Activated gamma-delta T cell (primary cell): ENCODE measurements around the gene LIPC.

ENCODE experiments used
- DNase-seq: peaks from one replicate; lab custom pipeline; 2025; lab: John Stamatoyannopoulos, UW

The LIPC gene

DNA sequence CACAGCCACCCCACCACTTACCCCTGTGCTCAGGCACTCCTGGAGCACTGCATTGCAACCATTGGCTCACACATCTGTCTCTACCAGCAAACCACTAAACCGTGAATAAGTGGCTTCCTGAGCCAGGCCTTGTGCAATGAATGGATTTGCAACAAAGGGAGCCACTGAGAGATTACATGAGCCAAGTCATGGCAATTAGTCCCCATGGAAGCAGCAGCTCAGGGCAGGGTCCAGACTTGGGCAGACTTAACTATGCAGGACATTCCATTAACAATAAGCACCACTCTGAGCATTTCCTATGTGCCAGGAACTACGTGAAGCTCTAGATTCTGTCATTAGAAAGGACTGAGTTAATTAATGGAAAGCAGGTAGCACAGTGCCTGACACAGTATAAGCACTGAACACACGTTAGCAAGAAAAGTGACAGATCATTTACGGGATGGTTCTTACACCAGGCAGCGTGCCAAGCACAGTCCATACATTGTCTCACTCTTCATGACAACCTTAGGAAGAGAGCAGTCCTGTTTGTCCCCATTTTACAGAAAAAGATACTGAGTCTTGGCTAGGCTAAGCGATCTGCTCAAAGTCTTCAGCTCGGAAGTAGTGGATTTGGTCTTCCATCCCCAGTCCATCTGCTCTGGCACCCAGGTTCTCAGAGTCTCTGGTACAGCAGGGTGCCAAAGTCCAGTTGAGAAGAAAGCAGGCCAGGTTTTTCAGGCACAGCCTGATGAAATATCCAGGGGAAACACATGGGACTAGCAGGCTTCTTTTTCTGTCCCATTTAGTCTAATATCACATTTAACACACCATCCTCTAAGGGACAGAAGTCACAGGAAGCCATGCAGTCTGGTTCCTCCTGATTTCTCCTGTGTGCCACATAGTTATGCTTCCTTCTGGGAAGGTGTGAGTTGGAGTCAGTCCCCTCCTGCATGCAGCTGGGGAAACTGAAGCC, 44.1 kb downstream of the LIPC start:
- DNase-seq: no peak

DNA sequence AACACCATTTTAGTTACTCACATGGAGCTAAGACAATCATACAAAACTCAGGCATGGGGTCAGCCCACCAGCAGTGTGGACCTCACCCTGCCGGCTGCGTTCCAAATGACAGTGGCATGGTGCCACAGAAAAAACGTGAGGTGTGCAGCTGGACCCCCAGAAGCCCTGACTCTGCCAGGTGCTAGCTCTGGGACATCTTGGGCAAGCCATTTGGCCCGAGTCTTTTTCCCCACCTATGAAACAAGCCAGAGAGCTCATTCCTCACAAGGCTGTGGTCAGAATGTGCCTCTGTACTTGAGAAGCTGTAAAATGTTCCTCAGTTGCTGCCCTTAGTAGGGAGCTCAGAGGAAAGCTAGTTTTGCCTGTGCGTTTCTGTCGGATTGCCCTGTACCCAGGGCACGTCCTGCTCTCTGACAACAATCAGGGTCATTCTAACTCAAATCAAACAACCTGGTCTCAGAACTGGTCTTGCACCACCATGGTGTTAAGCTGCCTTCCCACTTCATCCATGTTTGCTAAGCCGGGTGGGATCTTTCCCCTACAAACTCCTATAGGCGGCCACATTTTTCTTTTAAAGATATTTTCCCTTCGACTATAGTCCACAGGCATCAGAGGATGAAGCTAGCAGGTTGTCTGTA, 44.9 kb downstream of the LIPC start:
- DNase-seq: no peak

DNA sequence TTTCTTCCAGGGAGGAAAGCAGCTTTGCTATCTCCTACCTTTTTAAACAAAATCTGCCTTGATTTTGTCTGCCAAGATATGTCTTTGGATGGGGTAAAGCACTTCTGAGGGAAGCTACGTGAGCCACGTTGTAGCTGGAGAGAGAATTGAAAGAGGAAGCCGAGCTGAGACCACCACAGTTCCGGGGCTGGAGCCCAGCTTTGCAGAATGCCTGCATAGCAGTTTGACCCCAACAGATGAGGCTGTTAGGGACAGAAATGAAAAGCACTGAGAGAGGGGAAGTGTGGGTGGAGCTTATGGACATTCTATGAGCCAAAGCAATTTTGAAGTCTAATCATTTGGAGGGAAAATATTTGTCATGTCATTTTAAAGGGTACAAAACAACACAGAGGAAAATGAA, 45.4 kb downstream of the LIPC start:
- no peak for DNase-seq

DNA sequence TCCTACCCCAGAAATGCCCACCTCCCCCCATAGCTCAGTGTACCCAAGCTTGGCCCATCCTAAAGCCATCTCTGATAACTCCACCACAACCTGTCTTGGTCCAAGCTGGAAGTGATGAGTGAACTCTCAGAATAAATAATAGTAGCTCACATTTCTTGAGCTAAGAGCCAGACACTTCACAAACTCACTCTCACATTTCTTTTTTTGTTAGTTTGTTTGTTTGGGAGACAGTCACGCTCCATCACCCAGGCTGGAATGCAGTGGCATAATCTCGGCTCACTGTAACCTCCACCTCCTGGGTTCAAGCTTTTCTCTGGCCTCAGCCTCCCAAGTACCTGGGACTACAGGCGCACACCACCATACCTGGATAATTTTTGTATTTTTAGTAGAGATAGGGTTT, 46.2 kb downstream of the LIPC start:
- no peak for DNase-seq

DNA sequence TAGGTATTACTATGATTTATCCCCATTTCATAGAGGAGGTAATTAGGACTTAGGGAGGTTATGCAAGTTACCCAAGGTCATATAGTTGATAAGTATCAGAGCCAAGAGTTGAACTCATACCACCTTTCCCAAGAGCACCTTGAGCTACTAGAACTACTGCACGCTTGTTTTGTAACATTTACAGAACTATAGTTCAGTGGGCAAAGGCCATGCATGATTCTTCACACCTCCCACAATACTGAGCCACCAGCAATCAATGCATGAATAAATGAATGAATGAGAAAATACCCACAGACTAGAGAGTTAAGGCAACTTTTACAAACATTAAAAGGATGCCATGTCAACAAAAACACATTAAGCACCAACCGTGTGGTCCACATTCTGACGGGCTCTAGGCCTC, 46.8 kb downstream of the LIPC start:
- DNase-seq: no peak

DNA sequence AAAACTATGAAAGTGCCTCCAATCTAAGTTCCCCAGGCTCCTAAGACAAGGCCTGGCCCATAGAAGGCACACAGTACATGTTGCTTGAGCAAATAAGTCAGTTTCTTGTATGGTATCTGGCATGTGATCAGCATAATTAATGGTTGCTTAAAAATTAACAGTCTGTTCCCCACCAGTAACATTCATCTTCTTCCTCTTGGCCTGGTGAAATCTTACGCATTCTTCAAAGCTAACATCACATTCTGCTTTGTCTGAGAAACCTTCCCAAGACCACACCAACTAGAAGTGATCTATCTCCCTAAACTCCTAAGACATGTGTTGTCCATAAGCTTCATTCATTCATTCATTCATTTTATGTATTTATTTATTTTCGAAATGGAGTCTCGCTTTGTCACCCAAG, 48.1 kb downstream of the LIPC start:
- no peak for DNase-seq

DNA sequence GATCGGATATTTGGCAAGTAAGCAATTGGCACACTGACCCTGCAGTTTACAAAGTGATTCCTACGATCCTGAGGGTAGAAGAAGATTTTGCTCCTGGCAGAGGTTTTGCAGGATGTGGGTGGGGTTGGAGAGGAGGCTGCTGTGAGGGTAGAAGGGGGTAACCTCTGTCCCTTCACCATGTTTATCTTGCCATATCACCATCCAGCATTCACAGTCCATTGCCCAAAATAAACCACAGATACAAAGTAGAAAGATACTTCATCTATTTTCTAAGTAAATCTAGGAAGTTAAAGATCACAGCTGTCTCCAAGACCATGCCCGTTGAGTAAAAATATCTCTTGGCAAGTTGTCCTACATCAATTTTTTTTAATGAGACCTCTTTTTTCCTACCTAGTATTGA, 51.6 kb downstream of the LIPC start:
- DNase-seq: no peak

DNA sequence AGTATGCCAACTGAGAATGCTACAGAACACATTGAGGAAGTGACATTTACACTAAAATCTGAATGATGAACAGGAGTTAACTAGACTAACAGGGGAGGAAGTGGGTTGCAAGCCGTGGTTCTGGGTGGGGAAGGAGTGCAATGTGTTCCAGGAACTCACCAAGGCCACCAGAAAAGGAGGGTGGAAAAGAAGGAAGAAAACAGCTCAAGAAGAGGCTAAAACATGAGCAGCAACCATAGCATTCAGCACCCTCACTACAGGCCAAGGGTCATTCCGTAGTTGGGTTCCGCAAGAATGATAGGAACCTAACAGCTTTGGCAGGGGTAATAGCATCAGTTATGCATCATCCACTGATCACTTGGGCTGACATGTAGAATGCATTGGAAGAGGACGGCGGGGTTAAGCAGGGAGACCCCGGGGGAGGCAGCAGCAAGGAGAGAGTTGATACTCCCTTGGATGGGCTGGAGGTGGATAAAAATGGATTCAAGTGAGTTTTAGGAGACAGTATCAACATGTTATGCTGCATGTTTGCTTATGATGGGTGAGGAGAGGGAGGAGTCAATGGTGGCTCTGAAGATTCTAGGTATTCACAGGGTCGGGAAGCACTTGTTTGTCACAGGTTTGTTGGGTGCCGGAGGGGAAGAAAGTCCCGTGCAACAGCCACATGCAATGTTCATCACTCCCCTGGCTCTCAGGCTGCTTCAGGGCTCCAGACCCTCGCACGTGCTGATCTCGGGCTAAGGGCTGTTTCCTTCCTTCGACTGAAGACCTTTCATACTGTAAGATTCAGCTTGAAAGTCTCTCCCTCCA, 53.2 kb downstream of the LIPC start:
- no peak for DNase-seq

DNA sequence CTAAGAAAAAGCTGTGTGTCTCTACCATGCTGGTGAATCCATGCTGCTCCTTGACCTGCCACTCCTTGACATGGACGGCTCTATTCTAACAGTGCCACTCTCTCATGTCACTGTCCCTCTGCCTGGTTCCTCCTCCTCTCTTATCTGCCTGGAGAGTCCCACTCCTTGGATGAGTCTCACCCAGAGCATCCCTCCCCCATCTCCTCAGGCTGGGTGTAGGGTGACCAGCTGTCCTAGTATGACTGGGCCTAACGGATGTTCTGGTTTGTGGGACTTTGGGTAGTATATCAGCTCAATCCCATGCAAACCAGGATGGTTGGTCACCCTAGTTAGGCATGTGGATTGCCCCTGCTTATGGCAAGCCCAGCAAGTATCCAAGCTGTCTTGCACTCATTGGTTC, 54.3 kb downstream of the LIPC start:
- no peak for DNase-seq

DNA sequence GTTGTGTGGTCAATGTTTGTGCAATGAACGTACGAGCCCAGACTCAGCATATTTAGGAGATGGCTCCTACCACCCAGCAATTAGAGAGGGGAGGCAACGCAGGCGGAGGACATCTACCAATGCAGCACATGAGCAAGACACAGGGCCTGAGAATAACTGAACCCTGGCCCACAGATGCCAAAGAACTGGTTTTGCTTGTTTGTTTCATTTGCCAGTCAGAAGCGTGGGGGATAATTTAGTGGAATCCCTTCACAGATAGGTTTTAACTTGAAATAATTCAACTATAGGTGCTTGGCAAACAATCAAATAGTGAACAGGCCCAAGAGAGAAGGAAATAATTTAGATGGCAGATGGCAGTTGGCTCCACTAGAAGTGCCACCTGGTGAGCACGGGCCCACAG, 54.8 kb downstream of the LIPC start:
- DNase-seq: no peak

DNA sequence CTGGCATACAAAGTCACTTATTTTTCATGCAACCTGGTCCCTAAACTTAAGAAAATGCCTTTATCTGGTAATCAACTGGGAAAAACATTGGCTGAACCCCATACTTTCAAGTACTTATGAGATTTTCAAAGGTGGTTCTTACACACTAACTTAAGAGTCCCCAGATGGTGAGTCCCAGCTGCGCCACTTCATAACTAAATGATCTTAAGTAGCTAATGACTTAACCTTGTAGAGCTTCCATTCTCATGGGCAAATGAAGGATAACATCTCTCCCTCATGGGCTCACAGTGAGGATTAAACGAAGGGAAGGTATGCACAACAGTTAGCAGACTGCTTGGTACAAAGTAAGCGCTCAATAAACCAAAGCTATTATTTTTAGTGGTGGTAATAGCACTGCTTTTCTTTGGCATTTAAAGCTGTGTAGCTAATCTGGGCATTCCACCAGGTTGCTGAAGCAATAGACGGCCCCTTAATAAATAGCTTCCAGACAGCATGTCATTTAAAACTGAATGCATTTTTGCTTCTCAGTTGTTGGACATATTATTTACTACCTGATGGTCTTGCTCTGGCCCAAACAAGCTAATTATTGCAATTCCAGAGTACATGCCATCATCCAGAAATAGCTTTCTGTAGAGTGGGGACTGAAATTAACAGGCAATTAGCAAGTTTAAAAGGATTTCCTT, 55.4 kb downstream of the LIPC start:
- no peak for DNase-seq

DNA sequence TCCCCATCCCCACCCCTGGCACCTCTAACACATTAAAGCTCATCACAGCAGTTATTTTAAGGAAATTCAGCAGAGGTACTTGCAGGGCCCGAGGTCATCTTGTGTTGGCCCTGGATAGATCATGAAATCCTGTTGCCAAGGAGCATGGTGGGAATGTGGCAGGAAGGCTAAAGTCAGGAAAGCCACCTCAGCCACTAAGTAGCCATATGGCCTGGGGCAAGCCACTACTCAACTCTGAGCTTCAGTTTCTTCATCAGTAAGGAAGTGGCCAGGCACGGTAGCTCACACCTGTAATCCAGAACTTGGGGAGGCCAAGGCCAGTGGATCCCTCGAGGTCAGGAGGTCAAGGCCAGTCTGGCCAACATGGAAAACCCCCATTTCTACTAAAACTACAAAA, 55.9 kb downstream of the LIPC start:
- DNase-seq: no peak

DNA sequence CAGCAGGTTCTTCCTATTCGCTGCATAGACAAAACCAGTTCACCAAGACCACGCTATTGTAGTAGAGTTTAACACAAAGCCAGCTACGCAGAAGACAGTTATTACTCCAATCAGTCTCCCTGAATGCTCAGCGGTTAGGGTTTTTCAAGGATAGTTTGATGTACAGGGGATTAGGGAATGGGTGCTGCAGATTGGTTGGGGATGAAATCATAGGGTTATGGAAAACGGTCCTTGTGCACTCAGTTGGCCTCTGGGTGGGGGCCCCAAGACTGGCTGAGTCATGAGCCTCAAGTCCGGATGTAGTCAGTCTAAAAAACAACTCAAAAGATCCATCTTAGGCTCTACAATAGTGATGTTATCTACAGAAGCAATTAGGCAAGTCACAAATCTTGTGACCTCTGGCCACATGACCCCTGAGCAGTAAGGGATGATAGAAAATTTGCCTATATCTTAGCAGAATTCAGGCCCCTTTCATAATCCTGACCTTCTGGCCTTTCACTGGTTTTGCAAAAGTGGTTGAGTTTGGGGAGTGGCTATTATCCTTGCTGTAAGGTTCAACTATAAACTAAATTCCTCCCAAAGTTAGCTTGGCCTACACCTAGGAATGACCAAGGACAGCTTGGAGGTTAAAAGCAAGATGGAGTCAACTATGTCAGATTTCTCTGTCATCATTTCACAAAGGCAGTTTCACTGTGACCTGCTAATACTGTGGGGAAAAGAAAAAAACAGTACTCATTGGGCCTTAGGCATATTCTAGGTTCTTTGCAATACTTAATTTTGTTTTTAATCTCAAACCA, 57.7 kb downstream of the LIPC start:
- no peak for DNase-seq

DNA sequence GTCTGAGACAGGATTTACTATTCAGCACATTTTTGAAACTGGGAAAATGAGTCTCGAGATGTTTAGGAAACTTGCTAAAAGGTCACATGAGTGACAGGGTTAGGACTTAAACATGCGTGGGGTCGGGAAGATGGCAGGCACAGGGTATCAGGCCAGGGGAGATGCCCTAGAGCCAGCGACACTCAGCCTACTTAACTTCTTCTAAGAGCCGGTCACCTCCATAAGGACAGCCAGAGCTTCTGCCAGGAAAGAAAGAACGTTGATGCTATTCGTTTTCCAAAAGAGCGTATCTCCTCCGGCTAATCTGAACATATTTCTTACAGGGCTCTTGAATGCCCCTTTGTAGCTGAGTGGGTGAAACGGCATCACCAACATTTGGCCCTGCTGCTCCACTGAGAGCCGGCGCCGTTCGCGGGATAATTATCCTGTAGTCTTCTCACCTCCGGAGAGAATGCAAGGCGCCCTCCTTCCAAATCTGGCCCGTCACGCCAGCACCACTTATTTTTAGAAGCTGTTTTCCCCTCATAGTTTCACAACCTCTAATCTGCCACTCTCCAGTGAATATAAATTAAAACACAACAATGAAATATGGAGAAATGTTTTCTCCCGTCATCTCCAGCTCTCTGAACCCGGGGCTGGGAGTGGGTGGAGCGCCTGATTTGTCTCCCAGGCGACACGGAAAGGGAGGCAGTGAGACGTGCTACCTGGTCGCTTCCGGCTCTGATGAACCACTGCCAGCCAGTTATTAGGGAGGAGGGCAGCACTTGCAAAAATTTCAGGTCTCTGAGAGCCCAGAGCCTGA, 58.5 kb downstream of the LIPC start:
- no peak for DNase-seq

DNA sequence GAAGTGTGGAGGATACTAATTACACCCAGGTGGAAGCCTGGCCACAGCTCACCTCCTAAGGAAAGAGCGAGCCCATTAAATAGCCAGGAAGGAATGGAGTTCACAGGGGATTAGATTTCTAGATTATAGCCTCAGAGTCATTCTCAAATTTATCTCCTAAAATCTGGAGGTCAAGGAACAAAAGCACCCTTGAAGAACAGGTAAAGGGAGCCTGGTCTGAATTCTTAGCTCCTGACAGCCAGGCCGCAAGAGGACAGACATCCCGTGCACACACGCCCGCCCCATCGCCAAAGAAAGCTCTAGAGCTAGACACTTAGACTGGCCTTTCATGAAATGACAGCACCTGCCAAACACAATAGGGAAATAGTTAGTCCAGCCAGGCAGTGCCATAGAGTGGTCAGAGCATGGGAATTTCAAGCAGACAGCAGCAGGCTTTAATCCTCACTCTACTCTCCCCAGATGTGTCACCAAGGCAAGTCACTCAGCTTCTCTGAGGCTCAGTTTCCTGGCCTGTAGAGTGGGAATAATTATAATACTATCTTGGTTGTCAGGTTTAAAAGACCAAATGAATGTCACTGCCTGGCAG, 59.2 kb downstream of the LIPC start:
- no peak for DNase-seq

DNA sequence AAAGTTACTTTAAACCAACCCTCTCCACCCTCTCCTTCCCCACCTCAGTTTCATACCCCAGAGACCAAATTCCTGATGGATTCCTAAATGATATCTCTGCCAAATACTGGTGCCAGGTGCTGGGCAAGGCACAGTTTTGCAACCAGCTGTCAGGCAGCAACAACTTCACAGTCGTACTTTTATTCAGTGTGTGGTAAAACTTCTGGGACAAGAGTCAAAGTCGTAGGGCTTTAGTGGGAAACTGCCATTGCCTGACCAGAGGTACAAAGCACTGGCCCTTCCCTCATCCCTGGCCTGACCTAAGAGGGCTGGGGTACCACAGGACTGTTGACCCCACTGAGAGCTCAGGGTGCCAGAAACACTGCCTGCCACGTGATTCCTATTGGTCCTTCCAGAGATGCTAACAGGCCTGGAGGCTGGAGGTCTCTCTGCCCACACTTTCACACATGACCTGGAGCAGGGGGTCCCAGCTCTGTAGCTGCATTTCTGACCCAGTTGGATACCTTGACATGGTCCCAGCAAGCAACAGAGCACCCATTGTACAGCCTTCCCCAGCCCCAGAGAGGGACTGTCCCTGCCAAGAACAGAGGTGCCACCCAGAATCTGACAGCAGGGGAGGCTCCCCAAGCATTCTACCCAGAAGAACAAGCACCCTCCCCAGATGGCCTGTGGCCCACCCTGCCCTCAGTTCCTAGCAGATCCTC, 59.9 kb downstream of the LIPC start:
- no peak for DNase-seq

DNA sequence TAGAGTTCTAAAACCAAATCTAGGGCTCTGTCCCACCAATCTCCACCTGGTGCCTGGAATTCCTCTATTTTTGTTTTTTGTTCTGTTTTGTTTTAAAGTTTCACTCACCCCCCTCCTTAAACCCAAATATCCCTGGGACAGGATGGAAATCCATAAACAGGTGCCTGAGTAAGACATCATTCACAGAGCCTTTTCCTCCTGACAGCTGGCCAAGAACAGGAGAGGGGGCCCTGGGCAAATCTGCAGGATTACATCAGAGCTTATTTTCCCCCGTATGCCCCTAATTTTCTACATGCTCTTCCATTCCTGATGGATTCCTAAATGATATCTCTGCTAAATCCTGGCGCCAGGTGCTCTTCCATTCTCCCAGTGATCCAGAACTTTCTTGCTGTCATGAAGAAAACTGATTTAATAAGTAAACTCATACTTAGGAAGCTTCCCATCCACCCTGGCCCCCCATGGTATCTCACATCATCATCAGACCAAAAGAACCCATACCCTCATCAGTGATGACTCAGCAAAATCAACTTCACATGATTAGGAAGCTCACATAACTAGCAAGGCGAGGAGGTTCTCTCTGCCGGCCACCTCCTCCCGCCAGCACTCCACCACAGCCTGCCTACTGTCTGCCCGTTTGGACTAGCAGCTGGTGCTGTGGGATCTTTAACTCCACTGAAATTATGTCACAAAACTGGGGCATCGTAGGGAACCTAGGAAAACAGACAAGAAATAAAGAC, 61.0 kb downstream of the LIPC start:
- no peak for DNase-seq

DNA sequence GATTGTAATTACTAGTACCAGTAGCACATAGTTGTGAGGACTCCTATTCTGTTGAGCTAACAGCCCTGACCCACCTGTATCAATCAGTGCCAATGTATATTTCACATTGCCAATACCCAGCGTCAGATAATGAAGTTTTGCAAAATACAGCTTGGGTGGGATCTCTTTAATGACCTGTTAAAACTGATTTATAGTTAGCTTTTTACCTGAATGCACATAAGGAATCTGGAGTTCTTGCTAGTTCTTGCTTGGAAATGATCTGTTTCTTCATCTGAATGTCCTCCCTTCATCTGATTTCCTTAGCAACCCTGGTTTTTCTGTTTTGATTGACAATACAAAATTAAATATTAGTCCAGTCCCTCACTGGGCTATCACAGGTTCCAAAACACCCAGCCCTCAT, 62.8 kb downstream of the LIPC start:
- no peak for DNase-seq
